ENCODE results near the gene SDHA. TPM values are rescaled to one million over a fixed set of nuclear protein-coding genes. Genes with fewer than 3 reads are reported as not detected.
"Not testable (repeated sequence)": the region's sequence is repeated elsewhere in the genome, so short reads cannot be mapped to it uniquely, and the experiment has no call there.

SDHA gene
- total RNA-seq, 1 donor from 2014 or later, result 84.7 TPM

GRCh38 chr5:218457-219291 is 554 bp downstream of the SDHA start:
- Histone ChIP-seq H3K4me3 (peak overlapping the region; percentile 92 to 100), H3K27ac (peak overlapping the region; percentile 90), H3K4me1 (peaks cover 47% of the 10 kb centered on the region), H3K27me3 (no peaks in the 10 kb centered on the region), H3K9me3 (no peaks in the 10 kb centered on the region), H3K36me3 (no peaks in the 10 kb centered on the region)
- TF ChIP-seq POLR2AphosphoS5 (IDR thresholded peaks at IDR 0.05; ENCODE audit: insufficient read depth in 1 of 2, low read depth in 1 of 2), result no peak
- no peak for TF ChIP-seq CTCF (IDR thresholded peaks at IDR 0.05)
- intact Hi-C loops (cut with DNase I), result loop anchor here (2.0 kb wide), 1 partner anchor 52 kb away; the partner anchor contains the start of gene PDCD6
- no peak for DNase-seq (ENCODE audit: extremely low spot score in 2 of 2)

GRCh38 chr5:219460-219863 is 1.3 kb downstream of the SDHA start:
- intact Hi-C loops (cut with DNase I), result loop anchor here (2.0 kb wide), 1 partner anchor 51 kb away; the partner anchor contains the start of gene PDCD6
- DNase-seq (ENCODE audit: extremely low spot score in 2 of 2), result no peak
- Histone ChIP-seq H3K27ac (peak overlapping the region; percentile 90), H3K36me3 (peaks cover 0 to 4% of the 10 kb centered on the region in 2 donors), H3K9me3 (no peaks in the 10 kb centered on the region), H3K4me3 (peak overlapping the region; percentile 92 to 100), H3K27me3 (no peaks in the 10 kb centered on the region), H3K4me1 (peaks cover 42% of the 10 kb centered on the region)
- no peak for TF ChIP-seq POLR2A (IDR thresholded peaks at IDR 0.05)
- TF ChIP-seq POLR2AphosphoS5 (IDR thresholded peaks at IDR 0.05; ENCODE audit: insufficient read depth in 1 of 2, low read depth in 1 of 2), result no peak
- no peak for TF ChIP-seq CTCF (IDR thresholded peaks at IDR 0.05)

- intact Hi-C loops (cut with DNase I), result loop anchor here (2.0 kb wide), 1 partner anchor 51 kb away; the partner anchor contains the start of gene PDCD6
- no peak for TF ChIP-seq POLR2A (IDR thresholded peaks at IDR 0.05)
- TF ChIP-seq CTCF (IDR thresholded peaks at IDR 0.05), result no peak
- TF ChIP-seq POLR2AphosphoS5 (IDR thresholded peaks at IDR 0.05; ENCODE audit: insufficient read depth in 1 of 2, low read depth in 1 of 2), result no peak
- H3K4me1 ChIP-seq, result peaks cover 36% of the 10 kb centered on the region
These were observed 1.9 kb downstream of the SDHA start for GRCh38 chr5:219991-220390.

GRCh38 chr5:222951-223715 is 5.0 kb downstream of the SDHA start:
- H3K27me3 ChIP-seq; DNase-seq (ENCODE audit: extremely low spot score in 2 of 2); H3K9me3 ChIP-seq; intact Hi-C loops (cut with DNase I); H3K4me3 ChIP-seq; H3K27ac ChIP-seq: not testable (repeated sequence)
- Histone ChIP-seq H3K4me1 (peaks cover 30% of the 10 kb centered on the region), H3K36me3 (peaks cover 0 to 40% of the 10 kb centered on the region in 2 donors)

More at GRCh38 chr5:219991-220390, 1.9 kb downstream of the SDHA start:
- Histone ChIP-seq H3K4me3 (peak overlapping the region; percentile 92 to 100), H3K36me3 (peaks cover 0 to 10% of the 10 kb centered on the region in 2 donors), H3K9me3 (no peaks in the 10 kb centered on the region), H3K27me3 (no peaks in the 10 kb centered on the region), H3K27ac (peak overlapping the region; percentile 90)
- no peak for DNase-seq (ENCODE audit: extremely low spot score in 2 of 2)

GRCh38 chr5:223791-224190 is 5.7 kb downstream of the SDHA start:
- TF ChIP-seq POLR2A (IDR thresholded peaks at IDR 0.05) (no peak), POLR2AphosphoS5 (IDR thresholded peaks at IDR 0.05; ENCODE audit: insufficient read depth in 1 of 2, low read depth in 1 of 2) (no peak), CTCF (IDR thresholded peaks at IDR 0.05) (no peak)
- no peak for DNase-seq (ENCODE audit: extremely low spot score in 2 of 2)
- Histone ChIP-seq H3K4me1 (peaks cover 30% of the 10 kb centered on the region), H3K4me3 (no peak overlapping the region), H3K27ac (no peak overlapping the region), H3K9me3 (no peaks in the 10 kb centered on the region), H3K36me3 (peaks cover 0 to 47% of the 10 kb centered on the region in 2 donors), H3K27me3 (no peaks in the 10 kb centered on the region)
- intact Hi-C loops (cut with DNase I), result no loop called here
